ENCODE data around the gene CDH13. TPM values are rescaled to one million over a fixed set of nuclear protein-coding genes. Genes with fewer than 3 reads are reported as not detected.

CDH13 gene
- total RNA-seq, 1 experiment from 2014 or later, result 49.3 TPM

GRCh38 chr16:83698964-83699363 is 1072.2 kb downstream of the CDH13 start:
- no peaks in the 10 kb centered on the region for H3K9me3 Mint-ChIP-seq (ENCODE audit: unreplicated experiment)

GRCh38 chr16:83699817-83700216 is 1073.0 kb downstream of the CDH13 start:
- TF ChIP-seq CTCF (IDR thresholded peaks at IDR 0.05; ENCODE audit: unreplicated experiment), result no peak
- no peak overlapping the region for H3K4me3 Mint-ChIP-seq (ENCODE audit: unreplicated experiment)
- H3K4me1 Mint-ChIP-seq (ENCODE audit: insufficient read depth, unreplicated experiment), result no peaks in the 10 kb centered on the region
- ChIA-PET CTCF (no interaction called here), POLR2A (no interaction called here)
- DNase-seq (ENCODE audit: unreplicated experiment), result no peak
- intact Hi-C loops (cut with micrococcal nuclease), result no loop called here
- no TSS peak for BruUV-seq (replicated peaks)
- no peak overlapping the region for H3K27ac Mint-ChIP-seq (ENCODE audit: low read depth, unreplicated experiment)
- H3K36me3 Mint-ChIP-seq (ENCODE audit: insufficient read depth, unreplicated experiment), result no peaks in the 10 kb centered on the region
- no peaks in the 10 kb centered on the region for H3K9me3 Mint-ChIP-seq (ENCODE audit: unreplicated experiment)
- no peaks in the 10 kb centered on the region for H3K27me3 Mint-ChIP-seq (ENCODE audit: insufficient read depth, unreplicated experiment)

More at GRCh38 chr16:83698964-83699363, 1072.2 kb downstream of the CDH13 start:
- intact Hi-C loops (cut with micrococcal nuclease), result no loop called here
- Mint-ChIP-seq H3K4me3 (ENCODE audit: unreplicated experiment) (no peak overlapping the region), H3K4me1 (ENCODE audit: insufficient read depth, unreplicated experiment) (no peaks in the 10 kb centered on the region), H3K27ac (ENCODE audit: low read depth, unreplicated experiment) (no peak overlapping the region), H3K36me3 (ENCODE audit: insufficient read depth, unreplicated experiment) (no peaks in the 10 kb centered on the region), H3K27me3 (ENCODE audit: insufficient read depth, unreplicated experiment) (no peaks in the 10 kb centered on the region)
- POLR2A ChIA-PET, result no interaction called here
- CTCF ChIA-PET, result no interaction called here
- no TSS peak for BruUV-seq (replicated peaks)
- no peak for TF ChIP-seq CTCF (IDR thresholded peaks at IDR 0.05; ENCODE audit: unreplicated experiment)
- no peak for DNase-seq (ENCODE audit: unreplicated experiment)

- no TSS peak for BruUV-seq (replicated peaks)
- H3K36me3 Mint-ChIP-seq (ENCODE audit: insufficient read depth, unreplicated experiment), result no peaks in the 10 kb centered on the region
- ChIA-PET CTCF (no interaction called here), POLR2A (no interaction called here)
- H3K4me3 Mint-ChIP-seq (ENCODE audit: unreplicated experiment), result no peak overlapping the region
- H3K4me1 Mint-ChIP-seq (ENCODE audit: insufficient read depth, unreplicated experiment), result no peaks in the 10 kb centered on the region
- intact Hi-C loops (cut with micrococcal nuclease), result no loop called here
- H3K27ac Mint-ChIP-seq (ENCODE audit: low read depth, unreplicated experiment), result no peak overlapping the region
- TF ChIP-seq CTCF (IDR thresholded peaks at IDR 0.05; ENCODE audit: unreplicated experiment), result no peak
- no peak for DNase-seq (ENCODE audit: unreplicated experiment)
- no peaks in the 10 kb centered on the region for H3K27me3 Mint-ChIP-seq (ENCODE audit: insufficient read depth, unreplicated experiment)
- no peaks in the 10 kb centered on the region for H3K9me3 Mint-ChIP-seq (ENCODE audit: unreplicated experiment)
Measured at GRCh38 chr16:83700918-83701317, 1074.1 kb downstream of the CDH13 start.

- POLR2A ChIA-PET, result no interaction called here
- intact Hi-C loops (cut with micrococcal nuclease), result no loop called here
- no peaks in the 10 kb centered on the region for H3K9me3 Mint-ChIP-seq (ENCODE audit: unreplicated experiment)
- no peak overlapping the region for H3K4me3 Mint-ChIP-seq (ENCODE audit: unreplicated experiment)
- no peak overlapping the region for H3K27ac Mint-ChIP-seq (ENCODE audit: low read depth, unreplicated experiment)
- no peak for TF ChIP-seq CTCF (IDR thresholded peaks at IDR 0.05; ENCODE audit: unreplicated experiment)
- H3K4me1 Mint-ChIP-seq (ENCODE audit: insufficient read depth, unreplicated experiment), result no peaks in the 10 kb centered on the region
- no TSS peak for BruUV-seq (replicated peaks)
- DNase-seq (ENCODE audit: unreplicated experiment), result peak; percentile 48
- CTCF ChIA-PET, result interaction anchor here (0.5 kb wide), 1 partner anchor 89 kb away, joined by 3 read pairs; no protein-coding TSS in a partner anchor
- H3K27me3 Mint-ChIP-seq (ENCODE audit: insufficient read depth, unreplicated experiment), result no peaks in the 10 kb centered on the region
- no peaks in the 10 kb centered on the region for H3K36me3 Mint-ChIP-seq (ENCODE audit: insufficient read depth, unreplicated experiment)
Measured at GRCh38 chr16:83701494-83701893, 1074.7 kb downstream of the CDH13 start.

Measured in MCF 10A (cell line).